ENCODE measurements around the gene AGAP1. TPM values are rescaled to one million over a fixed set of nuclear protein-coding genes. Genes with fewer than 3 reads are reported as not detected.

AGAP1 gene
- total RNA-seq, 2 experiments from 2014 or later = not detected

- no peak overlapping the region for H3K4me2 ChIP-seq (ENCODE audit: low read length)
- intact Hi-C loops (cut with micrococcal nuclease; ENCODE audit: unreplicated experiment) = no loop called here
- H4K20me1 ChIP-seq (ENCODE audit: insufficient read depth, low read length) = no peaks in the 10 kb centered on the region
- H3K4me3 ChIP-seq (ENCODE audit: low read depth, low read length, poor library complexity, severe bottlenecking) = no peak overlapping the region
- no peak overlapping the region for H2AFZ ChIP-seq (ENCODE audit: low read length)
- H3K27ac ChIP-seq (ENCODE audit: low read depth, low read length, poor library complexity, severe bottlenecking) = no peak overlapping the region
- DNase-seq (ENCODE audit: low spot score) = no peak
- TF ChIP-seq EZH2phosphoT487 (IDR thresholded peaks at IDR 0.05; ENCODE audit: borderline replicate concordance, low read depth, low read length) = no peak
- TF ChIP-seq CTCF (conservative IDR thresholded peaks at IDR 0.05; ENCODE audit: low read length) = no peak
- no peaks in the 10 kb centered on the region for H3K79me2 ChIP-seq (ENCODE audit: insufficient read depth, low read depth, low read length)
- H3K9me3 ChIP-seq (ENCODE audit: low read length) = no peaks in the 10 kb centered on the region
- no TSS peak for BruUV-seq (replicated peaks)
- H3K4me1 ChIP-seq (ENCODE audit: insufficient read depth, low read length, poor library complexity, severe bottlenecking) = no peaks in the 10 kb centered on the region
- no peaks in the 10 kb centered on the region for H3K36me3 ChIP-seq (ENCODE audit: insufficient read depth, low read length)
- POLR2A ChIA-PET = no interaction called here
- CTCF ChIA-PET (ENCODE audit: unreplicated experiment) = no interaction called here
- H3K9me2 ChIP-seq (ENCODE audit: insufficient read depth, low read length) = no peaks in the 10 kb centered on the region
These were observed 670.5 kb downstream of the AGAP1 start for GRCh38 chr2:236164201-236164924.

GRCh38 chr2:236164925-236165841 is 671.3 kb downstream of the AGAP1 start:
- Histone ChIP-seq H2AFZ (ENCODE audit: low read length) (no peak overlapping the region), H3K36me3 (ENCODE audit: insufficient read depth, low read length) (no peaks in the 10 kb centered on the region), H3K79me2 (ENCODE audit: insufficient read depth, low read depth, low read length) (no peaks in the 10 kb centered on the region), H3K4me2 (ENCODE audit: low read length) (no peak overlapping the region), H4K20me1 (ENCODE audit: insufficient read depth, low read length) (no peaks in the 10 kb centered on the region), H3K9me3 (ENCODE audit: low read length) (no peaks in the 10 kb centered on the region), H3K9me2 (ENCODE audit: insufficient read depth, low read length) (no peaks in the 10 kb centered on the region), H3K4me1 (ENCODE audit: insufficient read depth, low read length, poor library complexity, severe bottlenecking) (no peaks in the 10 kb centered on the region), H3K27ac (ENCODE audit: low read depth, low read length, poor library complexity, severe bottlenecking) (no peak overlapping the region), H3K4me3 (ENCODE audit: low read depth, low read length, poor library complexity, severe bottlenecking) (no peak overlapping the region)
- ChIA-PET POLR2A (no interaction called here), CTCF (ENCODE audit: unreplicated experiment) (no interaction called here)
- DNase-seq (ENCODE audit: low spot score) = no peak
- intact Hi-C loops (cut with micrococcal nuclease; ENCODE audit: unreplicated experiment) = no loop called here
- TF ChIP-seq CTCF (conservative IDR thresholded peaks at IDR 0.05; ENCODE audit: low read length) (no peak), EZH2phosphoT487 (IDR thresholded peaks at IDR 0.05; ENCODE audit: borderline replicate concordance, low read depth, low read length) (no peak)
- no TSS peak for BruUV-seq (replicated peaks)

All from OCI-LY7 (cell line).